ENCODE results near the gene WIPI1.

GRCh38 chr17:68424861-68425260 is 32.4 kb downstream of the WIPI1 start:
- no peak for TF ChIP-seq POLR2A (IDR thresholded peaks at IDR 0.05; ENCODE audit: low read length)
- no peak for TF ChIP-seq GATA1 (IDR thresholded peaks at IDR 0.05; ENCODE audit: low read depth, low read length)
